Kidney epithelial cell (primary cell): Measurements from ENCODE around the gene YY1. TPM values are rescaled to one million over a fixed set of nuclear protein-coding genes. Genes with fewer than 3 reads are reported as not detected.

Experiments
- DNase-seq: peaks from one replicate; pipeline ENCODE4 v3.0.0-alpha.2; 2010; ENCODE audit warnings: low read depth
- H3K27me3 ChIP-seq: 2 replicates; pipeline ENCODE4 v1.6.0; 2011; ENCODE audit warnings: low read length; ENCODE audit not compliant: control insufficient read depth, insufficient read depth
- H3K36me3 ChIP-seq: 2 replicates; pipeline ENCODE4 v1.5.1; 2011; ENCODE audit warnings: low read length; ENCODE audit not compliant: control insufficient read depth, insufficient read depth
- H3K4me3 ChIP-seq: 2 replicates; pipeline ENCODE4 v1.5.1; 2011; ENCODE audit warnings: low read depth, mild to moderate bottlenecking, control low read depth, low read length
- total RNA-seq: library from RNA; depleted of rRNA; stranded (reverse); fragments of >200 nt; gene quantifications from 2 replicates; pipeline ENCODE4 v1.2.3, GENCODE V29; 2015
- TF ChIP-seq, protein P1 (sequence below): IDR thresholded peaks from 2 replicates; pipeline ENCODE4 v1.5.1; 2011; ENCODE audit warnings: mild to moderate bottlenecking, moderate library complexity, low read length, control low read depth, inconsistent platforms; ENCODE audit not compliant: insufficient read depth, poor library complexity, severe bottlenecking

Gene YY1
- total RNA-seq, 1 donor from 2014 or later: 40.9 TPM

DNA sequence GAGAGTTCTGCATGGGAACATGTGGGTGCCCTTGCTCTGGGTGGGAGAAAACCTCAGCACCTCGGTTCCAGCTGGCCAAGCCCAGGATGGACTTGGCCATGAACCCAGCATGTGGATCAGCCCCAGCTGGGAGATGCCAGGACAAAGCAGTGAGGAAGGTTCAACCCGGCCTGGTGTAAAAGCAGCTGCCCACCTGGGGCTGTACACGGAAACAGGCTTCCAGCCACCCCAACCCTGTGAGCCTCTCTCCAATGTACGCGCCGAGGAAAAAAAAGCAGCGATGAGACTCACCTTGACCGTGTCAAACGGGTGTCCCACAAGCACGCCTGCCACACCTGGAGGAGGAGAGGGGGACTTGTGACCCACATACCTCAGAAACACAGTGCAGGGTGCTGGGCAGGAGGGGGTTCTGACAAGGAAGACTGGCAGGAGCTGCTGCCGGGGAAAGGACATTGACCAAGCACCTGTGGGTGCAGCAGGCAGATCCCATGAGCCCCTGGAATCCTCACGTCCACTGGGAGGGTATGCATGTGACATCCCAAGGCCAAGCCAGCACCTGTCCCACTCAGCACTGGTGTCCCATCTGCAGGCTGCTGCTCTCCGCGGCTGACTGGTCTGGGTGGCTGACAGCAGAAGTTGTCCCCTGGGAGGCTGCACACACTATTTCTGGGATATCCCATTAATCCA is 59.8 kb downstream of the YY1 start:
- TF ChIP-seq, protein P1, sequence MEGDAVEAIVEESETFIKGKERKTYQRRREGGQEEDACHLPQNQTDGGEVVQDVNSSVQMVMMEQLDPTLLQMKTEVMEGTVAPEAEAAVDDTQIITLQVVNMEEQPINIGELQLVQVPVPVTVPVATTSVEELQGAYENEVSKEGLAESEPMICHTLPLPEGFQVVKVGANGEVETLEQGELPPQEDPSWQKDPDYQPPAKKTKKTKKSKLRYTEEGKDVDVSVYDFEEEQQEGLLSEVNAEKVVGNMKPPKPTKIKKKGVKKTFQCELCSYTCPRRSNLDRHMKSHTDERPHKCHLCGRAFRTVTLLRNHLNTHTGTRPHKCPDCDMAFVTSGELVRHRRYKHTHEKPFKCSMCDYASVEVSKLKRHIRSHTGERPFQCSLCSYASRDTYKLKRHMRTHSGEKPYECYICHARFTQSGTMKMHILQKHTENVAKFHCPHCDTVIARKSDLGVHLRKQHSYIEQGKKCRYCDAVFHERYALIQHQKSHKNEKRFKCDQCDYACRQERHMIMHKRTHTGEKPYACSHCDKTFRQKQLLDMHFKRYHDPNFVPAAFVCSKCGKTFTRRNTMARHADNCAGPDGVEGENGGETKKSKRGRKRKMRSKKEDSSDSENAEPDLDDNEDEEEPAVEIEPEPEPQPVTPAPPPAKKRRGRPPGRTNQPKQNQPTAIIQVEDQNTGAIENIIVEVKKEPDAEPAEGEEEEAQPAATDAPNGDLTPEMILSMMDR: no peak
- Histone ChIP-seq H3K4me3 (no peak overlapping the region), H3K27me3 (no peaks in the 10 kb centered on the region), H3K36me3 (no peaks in the 10 kb centered on the region)
- no peak for DNase-seq

DNA sequence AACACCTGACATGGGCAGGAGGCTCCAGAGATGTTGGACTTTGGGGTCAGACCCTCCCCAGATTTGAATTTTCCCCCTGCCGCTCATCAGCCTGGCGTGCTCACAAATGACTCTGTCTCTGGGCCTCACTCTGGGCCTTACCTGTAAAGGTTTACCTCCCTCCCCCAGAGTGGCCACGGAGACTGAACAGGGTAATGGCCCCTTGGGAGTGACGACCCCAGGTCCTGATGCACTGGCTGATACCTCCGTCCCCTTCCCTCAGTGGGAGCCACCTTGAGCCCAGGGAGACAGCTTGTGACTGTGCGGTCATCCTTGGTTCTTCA is 60.3 kb downstream of the YY1 start:
- H3K4me3 ChIP-seq: no peak overlapping the region
- no peaks in the 10 kb centered on the region for H3K36me3 ChIP-seq
- no peak for DNase-seq
- TF ChIP-seq, protein P1: no peak
- no peaks in the 10 kb centered on the region for H3K27me3 ChIP-seq

DNA sequence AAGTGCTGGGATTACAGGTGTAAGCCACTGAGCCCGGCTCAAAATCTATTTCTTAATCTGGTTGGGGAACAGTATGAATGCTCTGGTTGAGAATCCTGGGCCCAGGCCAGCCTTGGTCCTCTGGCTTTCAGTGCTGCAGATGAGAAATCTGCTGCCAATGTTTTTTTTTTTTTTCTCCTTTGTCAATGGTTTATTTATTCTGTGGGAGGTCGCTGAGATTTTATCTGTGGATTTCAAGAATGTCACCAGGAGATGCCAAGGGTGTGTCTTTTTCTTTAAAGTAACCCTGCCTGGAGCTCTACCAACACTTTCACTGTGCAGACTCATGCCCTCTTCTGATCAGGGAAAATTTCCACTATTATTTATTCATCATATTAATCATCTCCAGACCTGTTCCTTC is 63.7 kb downstream of the YY1 start:
- DNase-seq: no peak
- Histone ChIP-seq H3K36me3 (no peaks in the 10 kb centered on the region), H3K27me3 (no peaks in the 10 kb centered on the region), H3K4me3 (no peak overlapping the region)
- TF ChIP-seq, protein P1: no peak

DNA sequence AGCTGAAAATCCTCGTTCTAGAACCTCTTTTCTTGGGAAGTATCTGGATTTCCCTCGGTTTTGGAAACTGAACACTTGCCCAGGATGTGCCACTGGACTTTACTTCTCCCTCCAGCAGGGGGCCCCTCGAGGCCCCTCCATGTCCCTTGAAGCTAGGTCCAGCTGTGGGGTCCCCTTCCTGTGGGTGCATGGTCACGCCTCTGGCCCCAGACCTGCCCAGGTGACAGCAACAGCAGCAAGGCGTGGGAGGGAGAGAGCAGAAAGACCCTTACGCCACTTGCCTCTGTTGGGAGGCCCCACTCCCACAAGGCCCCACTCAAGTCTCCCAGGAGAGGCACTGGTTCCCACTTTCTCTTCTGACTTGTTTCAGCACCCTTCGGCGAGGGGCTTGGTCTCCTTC is 64.2 kb downstream of the YY1 start:
- H3K4me3 ChIP-seq: no peak overlapping the region
- H3K27me3 ChIP-seq: no peaks in the 10 kb centered on the region
- H3K36me3 ChIP-seq: no peaks in the 10 kb centered on the region
- TF ChIP-seq, protein P1: peak; percentile 68
- DNase-seq: no peak

DNA sequence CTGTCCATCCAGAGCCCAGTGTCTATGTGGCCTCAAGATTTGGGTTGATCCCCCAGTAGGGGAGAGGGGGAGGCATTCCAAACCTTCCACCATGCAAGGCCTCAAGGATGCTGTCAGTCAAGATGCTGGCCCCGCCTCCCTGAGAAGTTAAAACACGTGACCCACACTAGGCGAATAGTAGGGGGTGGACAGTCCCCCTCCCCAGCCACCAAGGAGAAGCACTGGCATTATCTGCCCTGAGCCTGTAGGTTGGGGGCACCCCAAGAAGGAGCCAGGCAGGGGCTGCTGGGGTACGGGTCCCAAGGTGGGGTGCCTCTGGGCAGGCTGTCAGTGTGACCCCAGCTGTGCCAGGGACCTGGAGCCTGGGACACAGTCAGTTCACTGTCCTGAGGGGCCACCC is 65.0 kb downstream of the YY1 start:
- Histone ChIP-seq H3K36me3 (no peaks in the 10 kb centered on the region), H3K27me3 (no peaks in the 10 kb centered on the region), H3K4me3 (no peak overlapping the region)
- no peak for DNase-seq
- TF ChIP-seq, protein P1: no peak

DNA sequence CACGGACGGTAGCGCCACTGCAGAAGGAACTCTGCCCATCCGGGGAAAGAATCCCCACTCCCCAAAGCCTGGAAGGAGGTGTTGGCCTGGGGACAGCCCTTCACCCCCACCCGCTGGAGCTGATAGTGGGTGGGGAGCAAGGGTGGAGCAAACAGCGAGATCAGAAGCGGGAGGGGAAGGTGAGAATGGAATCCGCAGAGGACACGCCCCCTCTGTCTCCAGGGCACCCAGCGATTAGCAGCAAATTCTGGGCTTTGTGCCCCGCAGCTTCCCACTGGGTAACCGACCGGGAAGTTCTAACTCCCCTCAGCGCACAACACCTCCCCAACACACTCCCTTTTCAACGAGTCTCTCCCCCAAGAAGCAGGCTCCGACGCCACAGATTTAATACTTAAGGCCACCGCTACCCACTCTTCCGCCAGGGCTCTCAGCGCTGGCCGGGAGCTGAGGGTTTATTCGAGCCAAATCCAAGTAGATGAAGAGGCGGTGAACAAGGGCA is 65.9 kb downstream of the YY1 start:
- TF ChIP-seq, protein P1: no peak
- no peak for DNase-seq
- peak overlapping the region; percentile 73 for H3K4me3 ChIP-seq
- H3K27me3 ChIP-seq: no peaks in the 10 kb centered on the region
- no peaks in the 10 kb centered on the region for H3K36me3 ChIP-seq
